Pancreas (tissue), 10 donors: ENCODE results near the gene PFDN4. TPM values are rescaled to one million over a fixed set of nuclear protein-coding genes. Genes with fewer than 3 reads are reported as not detected.

Experiments used
- ATAC-seq, 4 donors: fragments of 200-7000 bp; cut with Tn5 transposase; one replicate each; pipeline versions ENCODE4 v1.8.0 to v1.9.1; 2020; ENCODE audit warnings: mild to moderate bottlenecking in 4 of 4, moderate library complexity in 4 of 4
- DNase-seq, 6 donors: peaks; one replicate each; pipeline ENCODE4 v3.0.0-alpha.2; 2020
- FAIRE-seq: peaks from 2 replicates; lab custom pipeline; 2012; peaks lifted over from hg19 to GRCh38; lab: Jason Lieb, UNC
- H3K27ac ChIP-seq, 4 donors: fragments of 200-600 bp; sonication (generic); 1 replicate in 3 of 4; 2 replicates in 1 of 4; pipeline versions ENCODE4 v1.5.0 to v1.8.0; 2020
- H3K27me3 ChIP-seq, 4 donors: fragments of 200-600 bp; one replicate each; pipeline ENCODE4 v1.8.0; 2021
- H3K36me3 ChIP-seq, 3 donors: fragments of 200-600 bp; sonication (generic) in 1 of 3; one replicate each; pipeline versions ENCODE4 v1.5.0 to v1.8.0; 2020 to 2021
- H3K4me1 ChIP-seq, 3 donors: fragments of 200-600 bp; one replicate each; pipeline ENCODE4 v1.8.0; 2021
- H3K4me3 ChIP-seq, 4 donors: fragments of 200-600 bp; sonication (generic) in 2 of 4; one replicate each; pipeline versions ENCODE4 v1.5.0 to v1.8.0; 2020 to 2021
- H3K9me3 ChIP-seq, 4 donors: fragments of 200-600 bp; one replicate each; pipeline ENCODE4 v1.8.0; 2021
- CTCF ChIP-seq, 4 donors: fragments of 200-600 bp; sonication (generic) in 3 of 4; IDR thresholded peaks; one replicate each; pipeline versions ENCODE4 v1.5.0 to v1.8.0; 2021; ENCODE audit warnings: antibody characterized with exemption in 4 of 4
- WGBS, 2 donors: extraction: QIAGEN DNeasy Blood & Tissue Kit; methylation state at CpG; one replicate each; pipeline ENCODE4 v1.1.7; 2013; 5-methylcytosine and 5-hydroxymethylcytosine counted together
- intact Hi-C, 3 donors: fragments of 100-400 bp; cut with DNase I; formaldehyde crosslinking; loops; one replicate each; pipeline versions ENCODE4 v1.11.1 to v1.14.2; 2022
- polyA plus RNA-seq, 2 donors: library from polyadenylated mRNA; stranded (reverse); fragments of 200-250 nt; gene quantifications; one replicate each; pipeline ENCODE4 v1.2.3, GENCODE V29; 2013
- total RNA-seq, 6 donors: library from RNA; stranded (reverse); fragmentation: NEBNext Ultra II Directional in 4 of 6; extraction: Animal tissue kit (Norgen Biotek cat#: 25700) in 4 of 6; gene quantifications; one replicate each; pipeline versions ENCODE4 v1.2.1 to v1.2.4, GENCODE V29; 2021 to 2023
- donor health status: healthy with polysubstance abuse.
- donor health status: DM: no; HTN: no; CAD: no; lungs with moderate emphysema.
- donor health status: DM: no; HTN: no; CAD: no.
- donor health status: control.
- donor health status: control.
- donor health status: Bipolar disorder and iron deficiency.
- donor health status: DM: yes; HTN: yes; CAD: no.
- donor health status: DM: no; HTN: no; CAD: no.
- donor health status: DM: no; HTN: no; CAD: no.
- donor health status: DM: yes; HTN: yes; CAD: no.

PFDN4 gene
- total and polyA plus RNA-seq, 8 donors, result 7.7 to 32.9 (median 10.5) TPM

GRCh38 chr20:54267483-54268003 lies 59.7 kb downstream of the PFDN4 start:
- DNase-seq (peak in 2 of 6 donors; percentile 16 to 32), ATAC-seq (peak in 3 of 4 donors; percentile 82 to 94 (median 94)), FAIRE-seq (no peak)
- no peaks in the 10 kb centered on the region for H3K27me3 ChIP-seq
- H3K4me3 ChIP-seq, result no peak overlapping the region
- intact Hi-C loops, result no loop called here
- WGBS, 2 donors, result 38 to 44% methylated on average over 4 of the region's 4 CpGs
- H3K4me1 ChIP-seq, result peaks cover 0 to 5% (median 0%) of the 10 kb centered on the region in 3 donors
- TF ChIP-seq CTCF (IDR thresholded peaks at IDR 0.05), result no peak
- H3K9me3 ChIP-seq, result no peaks in the 10 kb centered on the region
- peak overlapping the region in 2 of 4 donors; percentile 47 to 56 for H3K27ac ChIP-seq
- no peaks in the 10 kb centered on the region for H3K36me3 ChIP-seq

DNA sequence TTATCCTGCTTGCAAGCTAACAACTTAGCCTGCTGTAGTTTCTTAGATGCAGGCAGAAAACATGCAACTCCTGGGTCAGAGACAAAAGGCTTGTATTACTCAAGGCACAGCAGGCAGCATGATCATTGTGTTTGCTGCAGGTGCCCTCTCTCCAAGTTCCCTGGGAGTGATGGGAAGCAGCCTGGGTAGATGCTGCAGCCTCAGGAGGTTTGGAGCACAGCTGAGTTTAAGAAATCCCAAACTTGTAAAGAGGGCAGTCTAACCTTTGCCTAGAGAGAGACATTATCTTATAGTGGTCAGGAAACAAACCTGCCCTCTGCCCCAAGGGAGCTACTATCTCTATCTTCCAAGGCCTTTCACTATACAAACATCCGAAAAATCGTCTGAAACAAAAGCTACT lies 61.1 kb downstream of the PFDN4 start:
- no peak overlapping the region for H3K27ac ChIP-seq
- WGBS, 2 donors, result 0 to 2% methylated on average over 2 of the region's 2 CpGs
- DNase-seq, result no peak
- H3K36me3 ChIP-seq, result no peaks in the 10 kb centered on the region
- TF ChIP-seq CTCF (IDR thresholded peaks at IDR 0.05), result no peak
- no peak for FAIRE-seq
- no peak overlapping the region for H3K4me3 ChIP-seq
- ATAC-seq, result no peak
- intact Hi-C loops, result no loop called here
- no peaks in the 10 kb centered on the region for H3K9me3 ChIP-seq
- H3K27me3 ChIP-seq, result no peaks in the 10 kb centered on the region
- peaks cover 0 to 5% (median 0%) of the 10 kb centered on the region in 3 donors for H3K4me1 ChIP-seq

Other genes starting within 250 kb of the PFDN4 start
- gene BCAS1, start 137.5 kb upstream of the PFDN4 start, total RNA-seq, result under 1 TPM; 0.20 to 0.85 (median 0.68) TPM
- gene BCAS1, start 137.5 kb upstream of the PFDN4 start, polyA plus RNA-seq, result under 1 TPM; 0.34 to 0.70 TPM
- under 1 TPM in 1 of 6 donors, not detected in 5; 0.09 TPM for gene CYP24A1, start 34.1 kb upstream of the PFDN4 start, total RNA-seq
- gene CYP24A1, start 34.1 kb upstream of the PFDN4 start, polyA plus RNA-seq, result not detected